ENCODE measurements around the gene ZBED4. TPM values are rescaled to one million over a fixed set of nuclear protein-coding genes. Genes with fewer than 3 reads are reported as not detected.

Gene ZBED4
- total RNA-seq, 4 donors from 2014 or later: 10.0 to 21.6 (median 11.4) TPM

DNA sequence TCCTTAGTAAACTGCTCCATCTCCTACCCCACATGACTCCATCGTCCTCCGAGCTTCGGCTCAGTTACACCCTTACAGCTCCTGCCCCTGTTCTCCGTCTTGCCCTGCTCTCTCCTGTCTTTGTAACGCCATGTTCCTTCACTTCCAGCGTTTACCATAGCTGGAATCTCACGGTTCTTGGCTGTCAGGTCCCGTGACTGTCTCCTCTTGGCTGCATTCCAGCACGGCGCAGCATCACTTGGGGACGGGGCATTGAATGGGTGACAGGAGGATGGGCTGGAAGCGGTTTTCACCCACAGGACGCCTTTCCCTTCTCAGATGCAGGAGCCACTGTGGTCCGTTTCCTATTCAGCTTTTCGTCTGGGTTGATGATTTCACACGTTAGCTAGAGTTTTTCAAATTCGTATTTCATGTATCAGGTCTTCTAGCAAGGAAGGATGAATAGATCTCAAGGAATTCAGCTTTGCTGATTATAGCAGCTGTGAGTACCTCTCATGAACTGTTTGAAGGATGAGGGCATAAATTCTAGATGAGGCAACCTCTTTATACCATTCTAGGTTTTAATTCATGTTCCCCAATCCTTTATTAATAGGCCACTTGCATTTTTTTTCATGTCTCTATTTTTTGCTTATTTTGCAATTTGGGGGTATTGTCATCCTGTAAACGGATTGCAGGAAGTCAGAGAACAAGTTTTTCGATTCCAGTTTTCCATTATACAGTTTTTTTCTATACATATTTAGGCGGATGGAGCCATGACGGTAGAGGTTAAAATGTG lies 29.1 kb downstream of the ZBED4 start:
- TF ChIP-seq, protein P1, sequence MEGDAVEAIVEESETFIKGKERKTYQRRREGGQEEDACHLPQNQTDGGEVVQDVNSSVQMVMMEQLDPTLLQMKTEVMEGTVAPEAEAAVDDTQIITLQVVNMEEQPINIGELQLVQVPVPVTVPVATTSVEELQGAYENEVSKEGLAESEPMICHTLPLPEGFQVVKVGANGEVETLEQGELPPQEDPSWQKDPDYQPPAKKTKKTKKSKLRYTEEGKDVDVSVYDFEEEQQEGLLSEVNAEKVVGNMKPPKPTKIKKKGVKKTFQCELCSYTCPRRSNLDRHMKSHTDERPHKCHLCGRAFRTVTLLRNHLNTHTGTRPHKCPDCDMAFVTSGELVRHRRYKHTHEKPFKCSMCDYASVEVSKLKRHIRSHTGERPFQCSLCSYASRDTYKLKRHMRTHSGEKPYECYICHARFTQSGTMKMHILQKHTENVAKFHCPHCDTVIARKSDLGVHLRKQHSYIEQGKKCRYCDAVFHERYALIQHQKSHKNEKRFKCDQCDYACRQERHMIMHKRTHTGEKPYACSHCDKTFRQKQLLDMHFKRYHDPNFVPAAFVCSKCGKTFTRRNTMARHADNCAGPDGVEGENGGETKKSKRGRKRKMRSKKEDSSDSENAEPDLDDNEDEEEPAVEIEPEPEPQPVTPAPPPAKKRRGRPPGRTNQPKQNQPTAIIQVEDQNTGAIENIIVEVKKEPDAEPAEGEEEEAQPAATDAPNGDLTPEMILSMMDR (IDR thresholded peaks at IDR 0.05): no peak
- ATAC-seq (ENCODE audit: low FRiP score) (no peak), DNase-seq (ENCODE audit: low spot score) (no peak)

DNA sequence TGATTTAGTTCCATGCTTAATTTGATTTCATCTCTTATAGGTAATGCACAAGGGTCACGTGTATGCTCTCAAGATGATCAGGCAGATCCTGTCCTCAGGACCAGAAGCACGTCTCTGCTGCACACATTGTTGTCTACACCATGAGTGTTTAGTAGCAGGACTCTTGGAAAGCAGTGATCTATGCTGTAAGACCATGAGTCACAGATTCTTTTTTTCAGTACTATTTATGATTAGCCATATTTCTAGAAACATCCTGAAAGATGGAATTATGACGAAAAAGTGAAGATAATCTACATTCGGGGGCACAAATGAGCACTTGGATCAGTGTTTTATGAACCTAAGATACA lies 29.6 kb downstream of the ZBED4 start:
- DNase-seq (ENCODE audit: low spot score): no peak
- no peak for ATAC-seq (ENCODE audit: low FRiP score)
- TF ChIP-seq, protein P1 (IDR thresholded peaks at IDR 0.05): no peak

DNA sequence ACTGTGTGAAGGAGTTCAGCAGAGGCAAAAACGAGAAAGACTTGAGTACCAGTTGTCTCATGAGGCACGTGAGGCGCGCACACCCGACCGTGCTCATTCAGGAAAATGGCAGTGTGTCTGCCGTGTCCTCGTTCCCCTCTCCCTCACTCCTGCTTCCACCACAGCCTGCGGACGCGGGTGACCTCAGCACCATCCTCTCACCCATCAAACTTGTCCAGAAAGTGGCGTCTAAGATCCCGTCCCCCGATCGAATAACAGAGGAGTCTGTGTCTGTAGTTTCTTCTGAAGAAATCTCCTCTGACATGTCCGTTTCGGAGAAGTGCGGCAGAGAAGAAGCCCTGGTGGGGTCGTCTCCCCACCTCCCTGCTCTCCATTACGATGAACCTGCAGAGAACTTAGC lies 30.4 kb downstream of the ZBED4 start:
- ATAC-seq (ENCODE audit: low FRiP score): no peak
- TF ChIP-seq, protein P1 (IDR thresholded peaks at IDR 0.05): no peak
- DNase-seq (ENCODE audit: low spot score): no peak

DNA sequence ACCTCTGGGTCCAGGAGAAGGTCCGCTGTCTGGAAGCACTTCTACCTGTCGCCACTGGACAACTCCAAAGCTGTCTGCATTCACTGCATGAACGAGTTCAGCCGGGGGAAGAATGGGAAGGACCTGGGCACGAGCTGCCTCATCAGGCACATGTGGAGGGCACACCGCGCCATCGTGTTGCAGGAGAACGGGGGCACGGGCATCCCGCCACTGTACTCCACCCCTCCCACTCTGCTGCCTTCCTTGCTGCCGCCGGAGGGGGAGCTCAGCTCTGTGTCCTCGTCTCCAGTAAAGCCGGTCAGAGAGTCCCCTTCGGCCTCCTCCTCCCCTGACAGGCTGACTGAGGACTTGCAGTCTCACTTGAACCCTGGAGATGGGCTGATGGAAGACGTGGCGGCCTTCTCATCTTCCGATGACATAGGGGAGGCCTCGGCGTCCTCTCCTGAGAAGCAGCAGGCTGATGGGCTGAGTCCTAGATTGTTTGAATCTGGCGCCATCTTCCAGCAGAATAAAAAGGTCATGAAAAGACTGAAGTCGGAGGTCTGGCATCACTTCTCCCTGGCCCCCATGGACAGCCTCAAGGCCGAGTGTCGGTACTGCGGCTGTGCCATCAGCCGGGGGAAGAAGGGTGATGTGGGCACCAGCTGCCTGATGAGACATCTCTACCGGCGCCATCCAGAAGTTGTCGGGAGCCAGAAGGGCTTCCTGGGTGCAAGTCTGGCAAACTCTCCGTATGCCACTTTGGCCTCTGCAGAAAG lies 31.0 kb downstream of the ZBED4 start:
- TF ChIP-seq, protein P1 (IDR thresholded peaks at IDR 0.05): no peak
- ATAC-seq (ENCODE audit: low FRiP score) (no peak), DNase-seq (ENCODE audit: low spot score) (no peak)

DNA sequence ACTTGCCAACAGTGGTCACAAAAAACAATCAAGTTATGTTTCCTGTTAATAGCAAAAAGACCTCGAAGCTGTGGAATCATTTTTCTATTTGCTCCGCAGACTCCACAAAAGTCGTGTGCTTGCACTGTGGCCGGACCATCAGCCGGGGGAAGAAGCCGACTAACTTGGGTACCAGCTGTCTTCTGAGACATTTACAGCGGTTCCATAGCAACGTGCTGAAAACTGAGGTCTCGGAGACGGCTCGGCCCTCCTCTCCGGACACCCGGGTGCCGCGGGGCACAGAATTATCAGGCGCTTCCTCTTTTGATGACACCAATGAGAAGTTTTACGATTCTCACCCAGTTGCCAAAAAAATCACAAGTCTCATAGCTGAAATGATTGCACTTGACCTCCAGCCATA lies 31.6 kb downstream of the ZBED4 start:
- TF ChIP-seq, protein P1 (IDR thresholded peaks at IDR 0.05): no peak
- DNase-seq (ENCODE audit: low spot score): no peak
- ATAC-seq (ENCODE audit: low FRiP score): no peak

DNA sequence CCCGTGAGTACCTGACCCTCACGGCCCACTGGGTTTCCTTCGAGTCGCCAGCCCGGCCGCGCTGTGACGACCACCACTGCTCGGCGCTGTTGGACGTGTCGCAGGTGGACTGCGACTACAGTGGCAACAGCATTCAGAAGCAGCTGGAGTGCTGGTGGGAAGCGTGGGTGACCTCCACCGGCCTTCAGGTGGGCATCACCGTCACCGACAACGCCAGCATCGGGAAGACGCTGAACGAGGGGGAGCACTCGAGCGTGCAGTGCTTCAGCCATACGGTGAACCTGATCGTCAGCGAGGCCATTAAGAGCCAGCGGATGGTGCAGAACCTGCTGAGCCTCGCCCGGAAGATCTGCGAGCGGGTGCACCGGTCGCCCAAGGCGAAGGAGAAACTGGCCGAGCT lies 32.2 kb downstream of the ZBED4 start:
- TF ChIP-seq, protein P1 (IDR thresholded peaks at IDR 0.05): no peak
- ATAC-seq (ENCODE audit: low FRiP score) (no peak), DNase-seq (ENCODE audit: low spot score) (no peak)
